Measurements from ENCODE around the gene ST7. TPM values are rescaled to one million over a fixed set of nuclear protein-coding genes. Genes with fewer than 3 reads are reported as not detected.

The ST7 gene
- total and polyA plus RNA-seq, 2 of the 13 experiments (the other 11 are each of a cell fraction or from before 2014, with no cell fraction given): 17.3 to 23.5 TPM

DNA sequence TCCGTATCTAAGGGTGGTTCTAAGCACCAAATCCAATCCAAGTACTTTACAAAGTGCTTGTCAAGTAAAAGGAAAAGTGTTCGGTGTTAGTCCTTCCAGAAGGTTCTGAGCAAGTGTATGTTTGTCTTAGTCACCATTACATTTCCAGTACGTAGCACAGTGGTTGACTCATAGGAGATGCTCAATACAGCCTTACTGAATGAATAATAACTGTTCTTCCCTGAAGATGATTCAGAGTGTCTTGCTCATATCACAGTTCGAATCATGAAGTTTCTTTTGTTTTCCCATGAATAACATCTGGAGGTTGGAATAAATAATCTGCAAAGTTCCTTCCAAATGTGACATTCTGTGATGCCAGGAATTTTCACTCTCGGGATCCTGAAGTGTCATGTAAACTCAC lies 316.1 kb downstream of the ST7 start (continued):
- TF ChIP-seq, protein P1, sequence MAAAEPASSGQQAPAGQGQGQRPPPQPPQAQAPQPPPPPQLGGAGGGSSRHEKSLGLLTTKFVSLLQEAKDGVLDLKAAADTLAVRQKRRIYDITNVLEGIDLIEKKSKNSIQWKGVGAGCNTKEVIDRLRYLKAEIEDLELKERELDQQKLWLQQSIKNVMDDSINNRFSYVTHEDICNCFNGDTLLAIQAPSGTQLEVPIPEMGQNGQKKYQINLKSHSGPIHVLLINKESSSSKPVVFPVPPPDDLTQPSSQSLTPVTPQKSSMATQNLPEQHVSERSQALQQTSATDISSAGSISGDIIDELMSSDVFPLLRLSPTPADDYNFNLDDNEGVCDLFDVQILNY (CRISPR knock-in tag; conservative IDR thresholded peaks at IDR 0.05): no peak
- no peak for TF ChIP-seq TEAD3 (CRISPR knock-in tag; optimal IDR thresholded peaks at IDR 0.05; ENCODE audit: borderline replicate concordance)
- TF ChIP-seq CBFB (CRISPR knock-in tag; IDR thresholded peaks at IDR 0.05): no peak

DNA sequence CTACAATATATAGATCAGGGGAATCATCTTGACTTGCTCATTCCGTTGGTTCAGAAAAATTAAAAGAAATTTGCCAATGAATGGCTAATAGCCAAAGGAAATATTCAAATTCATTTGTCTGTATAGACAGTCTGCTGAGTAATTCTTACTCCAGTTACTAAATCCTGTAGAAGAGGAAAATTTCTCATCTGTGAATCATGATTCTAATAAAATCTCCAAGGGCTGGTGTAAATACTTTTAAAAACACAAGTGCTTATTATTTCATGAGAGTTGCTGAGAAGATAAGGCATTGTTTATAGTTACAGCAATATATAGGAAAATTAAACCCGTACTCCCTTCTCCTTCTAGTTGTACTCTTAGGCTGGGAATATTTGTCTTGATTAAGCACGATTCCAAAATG lies 316.6 kb downstream of the ST7 start:
- Histone ChIP-seq H3K79me2 (ENCODE audit: insufficient read depth, low read length) (no peaks in the 10 kb centered on the region), H3K9ac (ENCODE audit: insufficient read depth, low read depth, low read length) (no peak overlapping the region), H3K4me1 (ENCODE audit: insufficient read depth, low read length) (no peaks in the 10 kb centered on the region), H3K27ac (ENCODE audit: extremely low read length, insufficient read depth, low read length) (no peak overlapping the region), H3K27me3 (ENCODE audit: control insufficient read depth in 1 of 2, insufficient read depth in 2 of 2, low read length in 2 of 2) (peaks cover 0 to 36% of the 10 kb centered on the region in 2 experiments; a peak in 3 of 5 replicates), H3K4me2 (ENCODE audit: low read depth, low read length) (no peak overlapping the region), H3K9me3 (ENCODE audit: low read length) (no peaks in the 10 kb centered on the region), H4K20me1 (ENCODE audit: insufficient read depth, low read length) (no peaks in the 10 kb centered on the region), H2AFZ (ENCODE audit: low read length) (no peak overlapping the region), H3K4me3 (replicated peaks in 1 of 3; ENCODE audit: insufficient read depth in 1 of 3, low read depth in 2 of 3, low read length in 3 of 3) (no peak overlapping the region), H3K36me3 (replicated peaks in 1 of 2; ENCODE audit: control insufficient read depth in 1 of 2, insufficient read depth in 2 of 2, low read length in 2 of 2) (no peaks in the 10 kb centered on the region)
- ATAC-seq (no peak), DNase-seq (ENCODE audit: low spot score) (no peak), FAIRE-seq (no peak)
- WGBS (ENCODE audit: low lambda C conversion rate): 2% methylated on average over 3 of the region's 3 CpGs
- no TSS peak for BruUV-seq (replicated peaks)
- in situ Hi-C loops (cut with HindIII; ENCODE audit: extremely low pct_ligation_motif_present, low pct_unique_long_range_greater_than_20kb) (no loop called here), intact Hi-C loops (cut with micrococcal nuclease; ENCODE audit: unreplicated experiment) (no loop called here)
- ChIA-PET CTCF (ENCODE audit: low intra/inter-chr PET ratio, low total read pairs) (no interaction called here), POLR2A (no interaction called here)
- TF ChIP-seq, protein P2, sequence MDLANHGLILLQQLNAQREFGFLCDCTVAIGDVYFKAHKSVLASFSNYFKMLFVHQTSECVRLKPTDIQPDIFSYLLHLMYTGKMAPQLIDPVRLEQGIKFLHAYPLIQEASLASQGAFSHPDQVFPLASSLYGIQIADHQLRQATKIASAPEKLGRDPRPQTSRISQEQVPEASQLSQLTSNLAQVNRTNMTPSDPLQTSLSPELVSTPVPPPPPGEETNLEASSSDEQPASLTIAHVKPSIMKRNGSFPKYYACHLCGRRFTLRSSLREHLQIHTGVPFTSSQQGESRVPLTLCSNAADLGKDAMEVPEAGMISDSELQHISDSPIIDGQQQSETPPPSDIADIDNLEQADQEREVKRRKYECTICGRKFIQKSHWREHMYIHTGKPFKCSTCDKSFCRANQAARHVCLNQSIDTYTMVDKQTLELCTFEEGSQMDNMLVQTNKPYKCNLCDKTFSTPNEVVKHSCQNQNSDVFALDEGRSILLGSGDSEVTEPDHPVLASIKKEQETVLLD (CRISPR knock-in tag; IDR thresholded peaks at IDR 0.05; ENCODE audit: low read depth): no peak
- TF ChIP-seq REXO4 (CRISPR knock-in tag; IDR thresholded peaks at IDR 0.05; ENCODE audit: borderline replicate concordance) (no peak), MAF1 (CRISPR knock-in tag; IDR thresholded peaks at IDR 0.05; ENCODE audit: borderline replicate concordance) (no peak), SP5 (CRISPR knock-in tag; IDR thresholded peaks at IDR 0.05; ENCODE audit: borderline replicate concordance, low read depth) (no peak), TOPORS (CRISPR knock-in tag; IDR thresholded peaks at IDR 0.05) (no peak), PHB2 (IDR thresholded peaks at IDR 0.05; ENCODE audit: partially characterized antibody) (no peak), JDP2 (CRISPR knock-in tag; IDR thresholded peaks at IDR 0.05; ENCODE audit: borderline replicate concordance) (no peak), CBFB (CRISPR knock-in tag; IDR thresholded peaks at IDR 0.05) (no peak)
- TF ChIP-seq, protein P3, sequence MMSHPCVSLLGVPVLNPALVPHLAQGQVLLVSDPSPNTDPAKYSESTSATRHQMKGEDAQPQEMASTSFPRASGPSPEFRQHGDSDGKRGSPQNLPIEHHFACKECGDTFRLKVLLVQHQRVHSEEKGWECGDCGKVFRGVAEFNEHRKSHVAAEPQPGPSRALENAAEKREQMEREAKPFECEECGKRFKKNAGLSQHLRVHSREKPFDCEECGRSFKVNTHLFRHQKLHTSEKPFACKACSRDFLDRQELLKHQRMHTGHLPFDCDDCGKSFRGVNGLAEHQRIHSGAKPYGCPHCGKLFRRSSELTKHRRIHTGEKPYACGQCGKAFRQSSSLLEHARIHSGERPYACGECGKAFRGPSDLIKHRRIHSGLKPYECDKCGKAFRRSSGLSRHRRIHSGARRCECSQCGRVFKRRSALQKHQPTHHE (CRISPR knock-in tag; IDR thresholded peaks at IDR 0.05; ENCODE audit: borderline replicate concordance): no peak
- TF ChIP-seq, protein P4, sequence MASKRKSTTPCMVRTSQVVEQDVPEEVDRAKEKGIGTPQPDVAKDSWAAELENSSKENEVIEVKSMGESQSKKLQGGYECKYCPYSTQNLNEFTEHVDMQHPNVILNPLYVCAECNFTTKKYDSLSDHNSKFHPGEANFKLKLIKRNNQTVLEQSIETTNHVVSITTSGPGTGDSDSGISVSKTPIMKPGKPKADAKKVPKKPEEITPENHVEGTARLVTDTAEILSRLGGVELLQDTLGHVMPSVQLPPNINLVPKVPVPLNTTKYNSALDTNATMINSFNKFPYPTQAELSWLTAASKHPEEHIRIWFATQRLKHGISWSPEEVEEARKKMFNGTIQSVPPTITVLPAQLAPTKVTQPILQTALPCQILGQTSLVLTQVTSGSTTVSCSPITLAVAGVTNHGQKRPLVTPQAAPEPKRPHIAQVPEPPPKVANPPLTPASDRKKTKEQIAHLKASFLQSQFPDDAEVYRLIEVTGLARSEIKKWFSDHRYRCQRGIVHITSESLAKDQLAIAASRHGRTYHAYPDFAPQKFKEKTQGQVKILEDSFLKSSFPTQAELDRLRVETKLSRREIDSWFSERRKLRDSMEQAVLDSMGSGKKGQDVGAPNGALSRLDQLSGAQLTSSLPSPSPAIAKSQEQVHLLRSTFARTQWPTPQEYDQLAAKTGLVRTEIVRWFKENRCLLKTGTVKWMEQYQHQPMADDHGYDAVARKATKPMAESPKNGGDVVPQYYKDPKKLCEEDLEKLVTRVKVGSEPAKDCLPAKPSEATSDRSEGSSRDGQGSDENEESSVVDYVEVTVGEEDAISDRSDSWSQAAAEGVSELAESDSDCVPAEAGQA (IDR thresholded peaks at IDR 0.05; ENCODE audit: low read depth): no peak
- TF ChIP-seq, protein P4 (CRISPR knock-in tag; IDR thresholded peaks at IDR 0.05; ENCODE audit: borderline replicate concordance): no peak
